ENCODE results near the gene INPP5D.

INPP5D gene

DNA sequence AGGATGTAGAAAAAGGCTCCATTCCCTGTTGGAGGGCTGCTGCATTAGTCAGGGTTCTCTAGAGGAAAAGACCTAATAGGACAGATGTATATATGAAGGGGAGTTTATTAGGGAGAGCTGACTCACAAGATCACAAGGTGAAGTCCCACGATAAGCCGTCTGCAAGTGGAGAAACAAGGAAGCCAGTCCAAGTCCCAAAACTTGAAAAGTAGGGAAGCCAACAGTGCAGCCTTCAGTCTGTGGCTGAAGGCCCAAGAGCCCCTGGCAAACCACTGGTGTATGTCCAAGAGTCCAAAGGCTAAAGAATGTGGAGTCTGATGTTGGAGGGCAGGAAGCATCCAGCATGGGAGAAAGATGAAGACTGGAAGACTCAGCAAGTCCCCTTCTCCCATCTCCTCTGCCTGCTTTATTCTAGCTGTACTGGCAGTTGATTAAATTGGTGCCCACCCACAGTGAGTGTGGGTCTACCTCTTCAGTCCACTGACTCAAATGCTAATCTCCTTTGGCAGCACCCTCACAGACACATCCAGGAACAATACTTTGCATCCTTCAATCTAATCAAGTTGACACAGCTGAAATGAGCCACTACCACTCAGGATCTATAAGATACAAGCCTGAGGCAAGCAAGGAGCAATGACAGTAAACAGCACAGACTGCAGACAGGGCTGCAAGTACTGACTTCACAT lies 161.4 kb downstream of the INPP5D start:
- no peak for DNase-seq

- DNase-seq, result no peak
These were observed 163.1 kb downstream of the INPP5D start for GRCh38 chr2:233223059-233223894.

GRCh38 chr2:233225230-233226068 lies 165.3 kb downstream of the INPP5D start:
- no peak for DNase-seq

GRCh38 chr2:233226511-233227031 lies 166.4 kb downstream of the INPP5D start:
- no peak for DNase-seq

GRCh38 chr2:233227346-233227978 lies 167.3 kb downstream of the INPP5D start:
- no peak for DNase-seq

GRCh38 chr2:233228376-233228775 lies 168.2 kb downstream of the INPP5D start:
- DNase-seq, result no peak

GRCh38 chr2:233233618-233234230 lies 173.6 kb downstream of the INPP5D start:
- no peak for DNase-seq

DNA sequence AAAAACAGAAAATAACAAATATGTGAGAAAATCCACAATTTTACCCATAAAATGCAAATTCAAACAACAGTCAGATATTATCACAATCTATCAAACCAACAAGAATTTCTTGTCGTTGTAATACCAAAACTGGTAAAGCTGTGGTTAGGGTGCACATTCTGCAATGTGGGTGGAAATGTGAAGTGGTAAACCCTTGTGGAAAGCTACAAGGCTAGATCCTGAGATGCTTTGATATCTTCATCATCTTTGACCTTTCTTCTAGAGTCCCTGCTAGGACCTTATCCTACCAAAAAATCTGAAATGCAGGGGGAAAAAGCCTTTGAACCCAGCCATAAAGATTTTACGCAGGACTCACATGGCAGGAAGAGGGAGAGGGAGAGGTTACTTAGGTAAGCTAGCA lies 174.1 kb downstream of the INPP5D start:
- DNase-seq, result no peak

- DNase-seq, result no peak
These were observed 174.9 kb downstream of the INPP5D start for GRCh38 chr2:233234996-233235395.

DNA sequence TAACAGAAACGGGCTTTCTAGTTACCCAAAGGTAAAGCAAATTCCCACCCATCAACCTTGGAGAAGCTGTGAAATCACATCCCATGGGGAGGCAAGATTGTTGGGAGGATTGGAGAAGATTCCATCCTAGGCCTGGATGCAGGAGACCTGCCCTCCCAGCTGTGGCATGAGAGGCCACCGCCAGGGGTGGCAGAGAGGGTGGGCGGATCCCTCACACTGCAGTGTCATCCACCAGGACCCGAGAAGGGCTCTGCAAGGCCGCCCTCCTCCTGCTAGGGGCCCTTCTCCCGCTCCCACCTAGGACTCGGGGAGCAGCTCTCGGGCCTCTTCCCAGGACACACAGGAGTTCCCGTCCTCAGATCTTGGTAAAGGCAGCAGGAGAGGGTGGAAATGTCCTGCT lies 175.8 kb downstream of the INPP5D start:
- no peak for DNase-seq

- DNase-seq, result no peak
These were observed 176.9 kb downstream of the INPP5D start for GRCh38 chr2:233236820-233237589.

DNA sequence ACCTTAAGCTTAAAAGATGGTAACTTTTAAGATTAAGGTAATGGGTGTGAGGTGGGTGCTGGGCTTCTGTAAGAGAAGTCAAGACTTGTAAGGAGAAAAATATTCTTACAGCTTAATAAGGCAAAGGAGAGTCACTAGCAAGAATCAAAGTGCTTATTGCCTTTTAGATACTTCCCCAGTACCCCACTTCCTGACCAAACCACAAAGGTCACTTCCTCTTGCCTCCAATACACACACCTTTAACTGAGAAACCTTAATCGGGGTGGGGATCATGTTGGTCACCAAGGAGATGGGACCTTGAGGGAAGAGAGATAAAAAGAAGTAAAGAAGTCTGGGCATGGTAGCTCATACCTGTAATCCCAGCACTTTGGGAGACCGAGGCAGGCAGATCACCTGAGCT lies 180.8 kb downstream of the INPP5D start:
- peak; percentile 35 for DNase-seq

DNA sequence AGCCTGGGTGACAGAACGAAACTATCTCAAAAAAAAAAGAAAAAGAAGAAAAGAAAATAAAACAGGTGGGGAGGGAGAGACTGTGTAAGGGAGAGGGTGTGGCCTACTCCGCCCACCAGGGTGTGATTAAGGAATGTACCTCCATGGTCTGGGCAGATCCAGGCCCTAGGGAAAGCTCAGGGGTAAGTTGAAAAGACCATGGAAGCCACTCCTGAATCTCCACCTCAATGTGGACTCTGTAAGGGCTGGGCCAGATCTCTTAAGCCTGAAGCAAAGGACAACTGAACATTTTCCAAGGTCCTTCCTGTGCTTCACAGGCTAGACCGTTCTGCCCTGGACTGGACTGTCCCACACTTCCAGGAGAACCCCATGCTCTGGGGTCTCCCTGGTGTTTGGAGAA lies 181.7 kb downstream of the INPP5D start:
- no peak for DNase-seq

- no peak for DNase-seq
These were observed 182.2 kb downstream of the INPP5D start for GRCh38 chr2:233242231-233242927.

DNA sequence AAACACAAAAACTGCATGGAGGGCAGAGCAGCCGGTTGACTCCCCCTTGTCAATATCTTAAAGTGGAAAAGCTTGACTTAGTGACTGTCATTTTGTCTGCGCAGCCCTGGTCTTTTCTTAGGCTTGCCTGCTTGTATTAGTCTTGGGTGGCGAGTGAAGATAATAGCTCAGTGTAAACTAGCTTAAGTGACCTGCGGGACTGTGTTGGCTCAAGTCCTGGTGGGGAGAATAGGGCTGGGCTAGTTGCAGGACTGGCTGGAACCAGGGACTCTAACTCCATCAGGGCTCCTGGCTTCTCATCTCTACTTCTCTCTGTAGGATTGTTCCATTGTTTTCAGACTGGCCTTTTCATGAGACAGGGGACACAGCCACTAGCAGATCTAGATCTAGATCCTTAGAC lies 183.2 kb downstream of the INPP5D start:
- no peak for DNase-seq

GRCh38 chr2:233244818-233245217 lies 184.7 kb downstream of the INPP5D start:
- no peak for DNase-seq

GRCh38 chr2:233245406-233245805 lies 185.3 kb downstream of the INPP5D start:
- no peak for DNase-seq

DNA sequence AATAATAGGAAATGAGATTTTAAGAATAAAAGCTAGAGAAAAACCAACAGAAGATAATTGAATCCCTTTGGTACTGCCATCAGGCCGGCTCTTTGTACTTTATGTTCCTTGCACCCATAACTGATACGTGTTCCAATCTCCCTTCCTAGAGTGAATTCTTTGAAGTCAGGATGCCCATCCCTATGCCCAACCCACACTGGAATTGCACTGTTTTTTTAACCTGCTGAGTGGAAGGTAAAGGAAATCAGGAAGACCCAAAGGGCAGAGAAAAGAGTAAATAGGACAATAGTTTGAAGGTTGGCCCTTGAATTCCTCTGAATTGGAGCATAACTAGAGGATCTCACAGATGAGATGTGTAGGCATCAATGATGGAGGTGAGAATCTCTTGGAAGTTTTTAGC lies 187.0 kb downstream of the INPP5D start:
- no peak for DNase-seq

DNA sequence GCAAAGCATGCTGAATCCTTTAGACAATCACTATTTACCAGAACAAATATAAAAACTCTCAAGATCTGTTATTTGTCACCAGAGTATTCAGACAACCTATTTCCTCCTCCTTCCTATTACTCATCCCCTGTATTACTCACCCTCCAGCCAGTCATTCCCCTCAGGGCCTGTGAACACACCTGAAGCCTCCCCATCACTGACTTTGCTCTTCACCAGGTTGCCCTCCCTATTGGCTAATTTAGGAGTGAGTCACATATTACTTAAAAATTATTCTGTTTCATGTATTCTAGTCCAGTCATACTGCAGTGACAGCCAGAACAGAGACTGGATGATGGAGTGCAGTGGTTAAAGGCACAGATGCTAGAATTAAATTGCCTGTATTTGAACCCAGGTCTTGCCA lies 187.6 kb downstream of the INPP5D start:
- peak; percentile 52 for DNase-seq

DNA sequence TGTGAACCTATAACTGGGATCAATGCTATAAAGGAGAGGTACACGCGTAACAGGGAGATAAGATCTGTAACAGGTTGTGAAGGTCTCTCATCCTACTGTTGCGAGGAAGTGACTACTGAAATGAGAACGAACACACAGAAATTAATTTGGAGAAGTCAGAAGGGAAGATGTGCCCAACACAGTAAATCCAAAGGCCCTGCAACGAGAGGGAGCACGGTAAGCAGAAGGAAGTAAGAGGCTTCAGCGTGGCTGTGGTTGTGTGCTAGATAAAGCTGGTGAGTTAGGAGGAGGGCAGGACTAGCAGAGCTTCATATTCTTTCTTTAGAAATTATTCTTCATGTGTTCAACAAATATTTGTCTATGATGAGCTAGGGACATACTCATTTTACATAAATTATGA lies 188.9 kb downstream of the INPP5D start:
- DNase-seq, result no peak

DNA sequence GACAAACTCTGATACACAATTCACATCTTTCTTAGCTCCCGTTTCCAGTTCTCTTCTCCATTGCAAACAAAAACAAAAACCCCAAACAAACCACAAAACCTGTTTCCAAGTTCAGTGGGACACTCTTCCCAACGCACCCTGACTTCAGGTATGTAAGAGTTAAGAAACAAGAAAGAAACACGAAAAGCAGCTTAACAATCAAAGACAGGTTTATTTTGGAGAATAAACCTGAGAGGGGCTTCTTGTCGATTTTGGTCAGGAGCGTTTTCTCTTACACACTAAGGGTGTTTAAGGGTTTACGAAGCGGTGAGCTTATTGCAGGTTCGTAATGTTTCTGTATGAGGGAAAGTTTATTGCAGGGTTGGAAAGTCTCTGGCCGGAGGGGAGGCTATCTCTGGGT lies 190.4 kb downstream of the INPP5D start:
- DNase-seq, result no peak
